Suprapubic skin (tissue), 4 donors: ENCODE results near the gene HOXC9.

ENCODE experiments used
- CTCF ChIP-seq, 2 donors: fragments of 200-600 bp in 1 of 2; fragments of 450-650 bp in 1 of 2; sonication (generic) in 1 of 2; IDR thresholded peaks; one replicate each; pipeline ENCODE4 v1.5.1; 2016 to 2019; ENCODE audit warnings: antibody characterized with exemption in 2 of 2, mild to moderate bottlenecking in 1 of 2, moderate library complexity in 1 of 2
- EP300 ChIP-seq: sonication (generic); formaldehyde crosslinking; IDR thresholded peaks from one replicate; pipeline ENCODE4 v1.6.1; 2017; ENCODE audit warnings: antibody characterized with exemption
- POLR2A ChIP-seq, 2 donors: fragments of 450-650 bp; IDR thresholded peaks; one replicate each; pipeline ENCODE4 v1.6.1; 2017; ENCODE audit warnings: antibody characterized with exemption in 2 of 2, mild to moderate bottlenecking in 2 of 2, moderate library complexity in 2 of 2
- POLR2AphosphoS5 ChIP-seq, 3 donors: sonication (generic); formaldehyde crosslinking; IDR thresholded peaks; one replicate each; pipeline ENCODE4 v1.6.1; 2017; ENCODE audit warnings: antibody characterized with exemption in 3 of 3

DNA sequence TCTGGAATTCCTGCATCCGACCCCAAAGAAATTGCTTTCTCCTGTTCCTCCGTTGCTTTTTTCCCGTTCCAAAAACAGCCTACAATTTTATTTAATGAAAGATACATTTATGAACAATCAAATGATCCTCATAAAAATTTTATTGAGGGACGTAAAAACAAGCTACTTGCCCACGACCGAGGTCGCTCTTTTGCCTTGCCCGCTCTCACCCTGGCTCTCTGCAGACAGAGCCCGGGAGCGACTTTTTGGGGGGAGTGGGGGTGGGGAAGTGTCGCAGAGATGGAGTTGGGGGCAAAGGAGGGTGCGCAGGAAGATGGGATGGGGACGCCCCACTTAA lies 1.1 kb upstream of the HOXC9 start:
- no peak for TF ChIP-seq POLR2A (IDR thresholded peaks at IDR 0.05)
- TF ChIP-seq CTCF (IDR thresholded peaks at IDR 0.05) = no peak
- no peak for TF ChIP-seq EP300
- TF ChIP-seq POLR2AphosphoS5 (IDR thresholded peaks at IDR 0.05) = no peak
